ENCODE measurements around the gene NR2F1-AS1.

GRCh38 chr5:93422652-93423280 is 158.3 kb downstream of the NR2F1-AS1 start:
- TF ChIP-seq, protein P1, sequence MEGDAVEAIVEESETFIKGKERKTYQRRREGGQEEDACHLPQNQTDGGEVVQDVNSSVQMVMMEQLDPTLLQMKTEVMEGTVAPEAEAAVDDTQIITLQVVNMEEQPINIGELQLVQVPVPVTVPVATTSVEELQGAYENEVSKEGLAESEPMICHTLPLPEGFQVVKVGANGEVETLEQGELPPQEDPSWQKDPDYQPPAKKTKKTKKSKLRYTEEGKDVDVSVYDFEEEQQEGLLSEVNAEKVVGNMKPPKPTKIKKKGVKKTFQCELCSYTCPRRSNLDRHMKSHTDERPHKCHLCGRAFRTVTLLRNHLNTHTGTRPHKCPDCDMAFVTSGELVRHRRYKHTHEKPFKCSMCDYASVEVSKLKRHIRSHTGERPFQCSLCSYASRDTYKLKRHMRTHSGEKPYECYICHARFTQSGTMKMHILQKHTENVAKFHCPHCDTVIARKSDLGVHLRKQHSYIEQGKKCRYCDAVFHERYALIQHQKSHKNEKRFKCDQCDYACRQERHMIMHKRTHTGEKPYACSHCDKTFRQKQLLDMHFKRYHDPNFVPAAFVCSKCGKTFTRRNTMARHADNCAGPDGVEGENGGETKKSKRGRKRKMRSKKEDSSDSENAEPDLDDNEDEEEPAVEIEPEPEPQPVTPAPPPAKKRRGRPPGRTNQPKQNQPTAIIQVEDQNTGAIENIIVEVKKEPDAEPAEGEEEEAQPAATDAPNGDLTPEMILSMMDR (conservative IDR thresholded peaks at IDR 0.05; ENCODE audit: low read length), result no peak
- no peak for TF ChIP-seq EZH2phosphoT487 (IDR thresholded peaks at IDR 0.05; ENCODE audit: borderline replicate concordance, low read depth, low read length)

Measured in OCI-LY7 (cell line).